Astrocyte (in vitro differentiated cells and primary cell): Measurements from ENCODE around the gene AUTS2.

Experiments used
- CTCF ChIP-seq: IDR thresholded peaks from 2 replicates; pipeline ENCODE4 v1.5.1; 2011; ENCODE audit warnings: low read depth, mild to moderate bottlenecking, inconsistent platforms, low read length, moderate library complexity; ENCODE audit not compliant: insufficient read depth
- EZH2 ChIP-seq: IDR thresholded peaks from 2 replicates; pipeline ENCODE4 v1.6.1; 2012; ENCODE audit warnings: mild to moderate bottlenecking, low read length, inconsistent platforms; ENCODE audit not compliant: insufficient read depth

GRCh38 chr7:70596598-70596913 is 998.3 kb downstream of the AUTS2 start:
- TF ChIP-seq CTCF (no peak), EZH2 (no peak)
